Endothelial cell (in vitro differentiated cells): ENCODE data around the gene IL5RA. TPM values are rescaled to one million over a fixed set of nuclear protein-coding genes. Genes with fewer than 3 reads are reported as not detected.

Experiments used
- DNase-seq: peaks from one replicate; pipeline ENCODE4 v3.0.0; 2021; ENCODE audit warnings: low spot score
- H3K27ac Mint-ChIP-seq: one replicate; pipeline ENCODE4 v1.8.0; 2021; ENCODE audit warnings: mixed read lengths, inconsistent platforms; ENCODE audit not compliant: unreplicated experiment
- H3K27me3 Mint-ChIP-seq: one replicate; pipeline ENCODE4 v1.8.0; 2021; ENCODE audit warnings: mild to moderate bottlenecking, moderate library complexity, mixed read lengths, inconsistent platforms; ENCODE audit not compliant: unreplicated experiment
- H3K36me3 Mint-ChIP-seq: one replicate; pipeline ENCODE4 v1.8.0; 2021; ENCODE audit warnings: mild to moderate bottlenecking, low read depth, mixed read lengths, inconsistent platforms; ENCODE audit not compliant: unreplicated experiment
- H3K4me1 Mint-ChIP-seq: one replicate; pipeline ENCODE4 v1.8.0; 2021; ENCODE audit warnings: mild to moderate bottlenecking, mixed read lengths, inconsistent platforms; ENCODE audit not compliant: unreplicated experiment
- H3K4me3 Mint-ChIP-seq: one replicate; pipeline ENCODE4 v1.8.0; 2021; ENCODE audit warnings: mild to moderate bottlenecking, mixed read lengths, inconsistent platforms; ENCODE audit not compliant: unreplicated experiment
- H3K9me3 Mint-ChIP-seq: one replicate; pipeline ENCODE4 v1.8.0; 2021; ENCODE audit warnings: mixed read lengths, inconsistent platforms; ENCODE audit not compliant: unreplicated experiment
- CTCF ChIP-seq: fragments of 200-600 bp; sonication (generic); IDR thresholded peaks from one replicate; pipeline ENCODE4 v1.5.0; 2021; ENCODE audit warnings: antibody characterized with exemption; ENCODE audit not compliant: unreplicated experiment
- total RNA-seq: library from RNA; stranded (reverse); fragmentation: NEBNext Ultra II Directional; extraction: Animal tissue kit (Norgen Biotek cat#: 25700); gene quantifications from one replicate; pipeline ENCODE4 v1.2.1, GENCODE V29; 2021; ENCODE audit not compliant: unreplicated experiment

The IL5RA gene
- total RNA-seq, 1 donor from 2014 or later = not detected

GRCh38 chr3:3023111-3023745 is 86.9 kb downstream of the IL5RA start:
- Mint-ChIP-seq H3K27me3 (no peaks in the 10 kb centered on the region), H3K36me3 (no peaks in the 10 kb centered on the region), H3K27ac (no peak overlapping the region), H3K9me3 (peaks cover 17% of the 10 kb centered on the region), H3K4me3 (no peak overlapping the region), H3K4me1 (no peaks in the 10 kb centered on the region)
- no peak for TF ChIP-seq CTCF
- no peak for DNase-seq

GRCh38 chr3:3020209-3020608 is 90.0 kb downstream of the IL5RA start:
- Mint-ChIP-seq H3K9me3 (peaks cover 20% of the 10 kb centered on the region), H3K4me3 (no peak overlapping the region), H3K4me1 (no peaks in the 10 kb centered on the region), H3K27me3 (no peaks in the 10 kb centered on the region), H3K27ac (no peak overlapping the region), H3K36me3 (no peaks in the 10 kb centered on the region)
- no peak for DNase-seq
- no peak for TF ChIP-seq CTCF

Other genes starting within 250 kb of the IL5RA start
- gene TRNT1, start 16.6 kb upstream of the IL5RA start, total RNA-seq = 12.1 TPM
- 47.8 TPM for gene CRBN, start 69.3 kb upstream of the IL5RA start, total RNA-seq